NCI-H146 treated with DMSO at 0.1 percent for 48 hours (cell line): ENCODE results near the gene TCEA3.

Experiments used
- DNase-seq: peaks from one replicate; lab custom pipeline; 2025; ENCODE audit not compliant: unreplicated experiment; lab: John Stamatoyannopoulos, UW

Gene TCEA3

DNA sequence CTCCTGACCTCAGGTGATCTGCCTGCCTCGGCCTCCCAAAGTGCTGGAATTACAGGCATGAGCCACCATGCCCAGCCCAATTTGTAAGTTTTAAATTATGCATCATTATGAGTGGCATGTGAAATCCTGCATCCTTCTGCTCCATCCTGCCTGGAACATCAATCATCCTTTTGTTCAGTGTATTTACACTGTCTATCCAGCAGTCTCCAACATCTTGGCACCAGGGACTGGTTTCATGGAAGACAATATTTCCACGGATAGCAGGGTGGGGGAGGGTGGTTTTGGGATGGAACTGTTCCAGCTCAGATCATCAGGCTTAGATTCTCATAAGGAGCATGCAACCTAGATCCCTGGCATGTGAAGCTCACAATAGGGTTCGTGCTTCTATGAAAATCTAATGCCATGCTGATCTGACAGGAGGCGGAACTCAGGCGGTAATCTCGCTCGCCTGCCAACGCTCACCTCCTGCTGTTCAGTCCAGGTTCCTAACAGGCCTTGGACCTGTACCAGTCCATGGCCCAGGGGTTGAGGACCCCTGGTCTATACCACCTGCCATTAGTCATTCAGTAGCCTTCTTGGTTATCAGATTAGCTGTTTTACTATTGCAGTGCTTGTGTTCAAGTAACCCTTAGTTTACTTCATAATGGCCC lies 22.2 kb upstream of the TCEA3 start:
- no peak for DNase-seq

DNA sequence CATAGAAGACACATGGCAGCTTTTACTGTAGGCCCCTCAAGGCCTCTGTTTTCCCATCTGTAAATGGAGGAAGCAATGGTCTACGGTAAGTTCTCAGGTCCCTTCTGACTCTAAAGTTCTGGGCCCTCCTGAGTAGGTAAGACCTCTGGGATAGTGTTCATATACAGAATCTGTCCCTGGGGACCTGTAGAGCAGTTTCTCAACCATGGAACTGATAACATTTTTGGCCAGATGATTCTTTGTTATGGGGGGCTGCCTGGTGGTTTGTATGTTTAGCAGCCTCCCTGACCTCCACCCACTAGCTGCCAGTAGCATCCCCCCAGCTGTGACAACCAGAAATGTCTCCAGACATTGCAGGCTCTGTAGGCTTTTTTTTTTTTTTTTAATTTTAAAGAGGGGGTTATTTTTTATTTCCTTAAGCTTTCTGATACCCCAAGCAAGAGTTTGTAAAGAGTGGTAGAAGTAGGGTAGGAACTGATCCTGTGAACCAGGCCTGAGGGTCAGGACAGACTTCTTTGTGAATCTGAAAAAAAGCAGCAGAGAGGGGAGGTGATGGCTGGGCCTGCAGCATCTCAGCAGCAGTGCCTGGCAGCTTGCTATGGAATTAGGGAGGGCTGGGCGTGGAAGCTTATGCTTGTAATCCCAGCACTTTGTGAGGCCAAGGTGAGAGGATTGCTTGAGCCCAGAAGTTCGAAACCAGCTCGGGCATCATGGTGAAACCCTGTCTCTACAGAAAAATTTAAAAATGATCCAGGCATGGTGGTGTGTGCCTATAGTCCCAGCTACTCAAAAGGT lies 20.2 kb upstream of the TCEA3 start:
- DNase-seq = no peak

DNA sequence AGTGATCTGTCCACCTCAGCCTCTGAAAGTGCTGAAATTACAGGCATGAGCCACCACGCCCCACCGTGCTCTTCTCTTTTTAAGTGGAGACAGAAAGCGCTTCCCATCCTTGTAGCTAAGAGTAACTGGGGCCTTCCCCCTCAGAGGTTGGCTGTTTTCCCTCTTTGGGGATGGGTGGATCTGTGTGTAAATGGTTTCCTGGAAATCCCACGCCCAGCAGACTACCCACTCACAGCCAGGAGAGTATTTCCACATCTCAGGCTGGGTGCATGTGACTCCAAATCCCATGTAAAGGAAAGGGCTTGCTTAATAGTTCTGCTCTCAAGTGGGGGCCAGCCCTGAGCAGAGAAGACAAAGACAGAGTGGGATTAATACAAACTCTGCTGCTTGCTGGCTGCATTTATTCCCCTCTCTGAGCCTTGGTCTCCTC lies 19.6 kb upstream of the TCEA3 start:
- no peak for DNase-seq

DNA sequence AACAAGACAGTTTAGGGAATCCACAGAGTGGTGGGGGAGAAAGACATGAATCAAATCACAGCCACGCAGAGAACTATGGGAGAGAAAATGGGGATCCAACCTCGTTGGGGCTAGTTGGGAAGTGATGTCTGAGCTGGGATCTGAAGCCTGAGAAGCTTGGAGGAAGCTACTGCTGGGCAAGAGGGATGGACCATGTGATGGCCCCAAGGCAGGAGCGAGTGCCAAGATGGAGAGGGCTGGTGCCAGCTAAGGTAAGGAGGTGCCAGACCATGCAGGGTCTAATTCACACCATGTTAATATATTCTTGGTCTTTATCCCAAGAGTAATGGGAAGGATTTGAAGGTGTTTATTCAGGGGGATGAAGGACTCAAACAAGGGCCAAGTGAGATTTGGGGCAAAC lies 18.2 kb upstream of the TCEA3 start:
- no peak for DNase-seq

DNA sequence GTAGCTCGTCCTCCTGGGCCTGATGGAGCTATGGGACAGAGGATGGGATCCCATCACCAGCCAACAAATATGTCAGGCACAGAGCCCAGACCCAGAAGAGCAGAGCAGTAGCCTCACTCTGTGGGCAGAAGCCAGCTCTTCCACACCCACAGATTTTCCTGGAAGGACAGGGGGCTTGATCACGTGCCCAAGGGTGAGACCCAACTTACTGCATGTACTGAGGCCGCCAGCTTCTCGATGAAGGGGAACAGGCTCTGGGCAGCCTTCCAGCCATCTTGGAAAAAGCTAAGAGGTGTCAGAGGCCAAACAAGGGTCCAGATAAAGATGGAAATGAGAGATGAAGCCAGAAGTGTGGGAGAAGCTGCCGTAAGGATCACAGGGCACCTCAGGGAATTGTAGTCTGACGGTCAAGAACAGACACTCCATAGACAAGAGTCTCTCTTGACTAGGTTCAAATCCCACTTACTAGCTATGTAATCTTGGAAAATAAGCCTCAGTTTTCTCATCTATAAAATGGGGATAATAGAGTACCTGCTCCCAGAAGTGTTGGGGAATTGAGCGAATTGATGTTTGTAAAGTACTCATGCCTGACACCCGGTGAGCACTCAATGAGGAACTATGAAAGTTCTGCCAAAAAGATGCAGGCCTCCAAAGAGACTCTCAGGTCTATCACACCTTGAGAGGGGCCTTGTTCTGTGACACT lies 17.0 kb upstream of the TCEA3 start:
- DNase-seq = no peak

DNA sequence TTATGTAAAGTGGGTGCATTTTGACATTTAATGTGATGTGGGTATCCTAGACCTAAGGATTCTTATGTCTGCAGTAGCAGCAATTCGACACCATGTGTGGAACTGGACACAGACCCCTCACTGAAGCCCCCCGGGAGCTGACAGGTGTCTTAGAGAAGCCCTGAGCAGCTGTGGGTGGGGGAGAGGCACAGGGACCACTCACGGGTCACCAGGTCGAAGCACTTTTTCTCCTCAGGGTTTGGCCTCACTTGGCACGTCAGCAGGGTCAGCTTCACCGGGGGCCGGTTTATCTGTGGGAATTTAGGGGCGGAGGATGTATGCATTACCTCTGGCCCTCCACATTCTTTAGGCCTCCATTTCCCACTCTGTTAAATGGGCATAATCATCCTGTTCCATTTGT lies 14.0 kb upstream of the TCEA3 start:
- no peak for DNase-seq

DNA sequence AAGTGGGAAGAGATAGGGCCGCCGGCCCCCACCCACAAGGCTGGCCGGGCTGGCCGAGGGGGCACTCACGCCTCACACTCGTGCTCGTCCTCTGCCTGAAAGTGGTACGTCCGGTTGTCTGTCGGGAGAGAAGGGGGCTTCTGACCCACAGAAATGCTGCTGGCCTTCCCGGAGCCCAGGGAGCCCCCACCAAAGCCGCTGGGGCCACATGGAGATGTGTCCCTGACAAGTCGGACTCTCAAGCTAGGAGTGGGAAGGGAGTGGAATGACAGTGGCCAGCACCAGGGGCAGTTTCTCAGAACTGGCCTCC lies 12.8 kb upstream of the TCEA3 start:
- no peak for DNase-seq

DNA sequence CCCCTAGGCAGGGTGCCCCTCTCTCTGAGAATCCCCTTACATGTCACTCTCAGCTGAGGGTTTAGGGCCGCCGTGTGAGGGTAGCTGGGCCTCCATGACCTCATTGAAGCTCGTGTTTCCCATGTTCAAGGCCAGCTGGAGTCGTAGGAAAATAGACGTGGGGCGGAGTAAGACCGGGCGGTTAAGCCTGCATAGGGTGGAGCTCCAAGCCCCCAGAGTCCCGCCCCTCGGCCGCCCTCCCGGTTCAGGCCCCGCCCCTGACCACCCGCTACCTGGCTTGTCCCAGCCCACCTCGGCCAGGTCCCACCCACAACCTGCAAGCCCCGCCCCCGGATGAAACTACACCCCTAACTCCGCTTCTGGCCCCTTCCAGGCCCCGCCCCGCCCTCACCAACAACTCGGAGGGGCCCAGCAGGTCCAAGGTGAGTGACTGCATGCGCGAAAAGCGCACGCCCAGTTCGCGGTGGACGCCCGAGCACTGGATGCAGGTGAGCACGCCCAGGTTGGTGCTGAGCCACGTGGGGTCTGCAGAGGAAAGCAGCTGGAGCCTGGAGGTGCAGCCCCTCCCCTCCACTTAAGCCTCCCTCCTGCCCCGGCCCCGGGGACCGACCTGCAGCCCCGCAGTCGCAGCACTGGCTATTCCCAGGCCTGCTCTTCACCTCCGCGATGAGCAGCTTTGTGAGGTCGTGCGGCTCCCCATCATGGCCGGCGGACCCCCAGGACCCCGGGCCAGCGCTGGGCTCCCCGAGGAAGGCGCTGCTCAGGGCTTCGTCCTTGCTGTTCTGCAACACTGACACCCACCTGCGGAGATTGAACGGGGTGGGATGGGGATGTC lies 12.2 kb upstream of the TCEA3 start:
- no peak for DNase-seq

DNA sequence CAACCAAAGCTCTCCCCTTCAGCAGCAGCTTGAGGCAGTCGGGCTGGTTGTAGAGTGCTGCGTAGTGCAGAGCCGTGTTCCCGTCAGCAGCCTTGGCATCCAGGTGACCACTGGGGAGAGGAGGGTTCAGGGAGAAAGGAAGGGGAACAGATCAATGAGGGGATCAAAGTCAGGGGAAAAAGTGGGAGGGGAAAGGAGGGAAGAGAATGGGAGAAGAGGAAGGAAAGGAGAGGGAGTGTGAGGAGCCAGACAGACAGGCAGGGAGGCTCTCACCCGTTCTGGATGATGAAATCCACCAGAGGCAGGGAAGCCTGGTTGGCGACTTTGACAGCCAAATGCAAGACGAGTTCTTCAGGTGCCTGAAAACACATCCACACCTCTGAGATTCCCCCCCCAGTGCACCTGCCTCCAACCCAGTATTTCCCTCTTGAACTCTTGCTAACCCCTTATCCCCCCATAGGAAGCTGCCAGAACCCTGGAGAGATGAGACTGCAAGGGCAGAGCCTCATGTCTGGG lies 9.8 kb upstream of the TCEA3 start:
- DNase-seq = no peak

DNA sequence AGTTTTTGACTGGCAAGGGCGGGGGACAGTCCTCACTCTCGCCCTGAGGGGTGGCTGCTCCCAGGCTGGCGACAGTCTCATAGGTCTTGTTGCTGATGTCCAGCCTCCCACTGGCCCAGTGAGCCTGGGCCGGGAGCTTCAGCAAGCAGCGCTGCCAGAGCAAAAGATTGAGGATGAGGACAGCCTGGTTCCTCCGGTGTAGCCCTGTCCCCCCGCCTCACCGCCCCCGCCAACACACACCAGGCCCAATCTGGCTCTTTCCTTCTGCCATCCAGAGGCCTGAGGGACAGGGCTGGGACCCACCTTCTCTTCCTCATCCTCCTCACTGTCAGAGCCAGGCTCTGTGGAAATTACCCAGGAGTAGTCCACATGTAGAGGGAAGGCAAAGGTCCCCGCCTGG lies 8.6 kb upstream of the TCEA3 start:
- no peak for DNase-seq

DNA sequence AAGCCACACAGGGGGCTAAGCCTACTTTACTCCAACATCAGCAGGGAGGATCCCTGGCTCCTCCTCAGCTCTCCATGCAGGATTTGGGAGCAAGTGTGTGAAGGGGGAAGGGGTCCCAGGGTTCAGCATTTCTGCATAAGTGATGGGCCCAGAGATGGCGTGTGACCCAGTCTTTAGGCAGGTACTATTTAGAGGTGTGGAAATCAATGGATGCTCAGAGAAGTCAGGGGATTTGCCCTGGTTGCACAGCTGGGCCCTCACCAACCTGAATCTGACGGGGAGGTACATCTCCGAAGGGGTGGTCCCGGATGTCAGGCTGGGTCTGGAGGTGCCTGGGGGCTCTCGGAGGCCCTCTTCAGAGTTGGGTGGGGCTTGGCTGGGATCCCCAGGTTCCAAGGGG lies 6.9 kb upstream of the TCEA3 start:
- DNase-seq = no peak

DNA sequence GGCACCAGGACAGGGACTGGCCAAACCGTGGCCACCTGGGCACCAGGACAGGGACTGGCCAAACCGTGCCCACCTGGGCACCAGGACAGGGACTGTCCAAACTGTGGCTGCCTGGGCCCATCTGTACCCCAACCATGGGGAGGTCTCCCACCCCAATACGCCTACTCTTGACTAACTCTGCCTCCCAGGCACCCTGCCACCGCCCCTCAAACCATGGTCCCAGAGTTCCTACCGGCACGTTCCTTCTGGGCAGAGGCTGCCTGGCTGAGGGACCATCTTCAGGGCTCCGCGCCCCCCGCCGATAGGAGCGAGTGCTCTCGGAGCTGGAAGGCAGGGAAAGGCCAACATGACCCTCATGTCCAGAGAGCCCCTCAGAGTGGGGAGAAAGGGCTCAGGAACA lies 6.3 kb upstream of the TCEA3 start:
- no peak for DNase-seq

DNA sequence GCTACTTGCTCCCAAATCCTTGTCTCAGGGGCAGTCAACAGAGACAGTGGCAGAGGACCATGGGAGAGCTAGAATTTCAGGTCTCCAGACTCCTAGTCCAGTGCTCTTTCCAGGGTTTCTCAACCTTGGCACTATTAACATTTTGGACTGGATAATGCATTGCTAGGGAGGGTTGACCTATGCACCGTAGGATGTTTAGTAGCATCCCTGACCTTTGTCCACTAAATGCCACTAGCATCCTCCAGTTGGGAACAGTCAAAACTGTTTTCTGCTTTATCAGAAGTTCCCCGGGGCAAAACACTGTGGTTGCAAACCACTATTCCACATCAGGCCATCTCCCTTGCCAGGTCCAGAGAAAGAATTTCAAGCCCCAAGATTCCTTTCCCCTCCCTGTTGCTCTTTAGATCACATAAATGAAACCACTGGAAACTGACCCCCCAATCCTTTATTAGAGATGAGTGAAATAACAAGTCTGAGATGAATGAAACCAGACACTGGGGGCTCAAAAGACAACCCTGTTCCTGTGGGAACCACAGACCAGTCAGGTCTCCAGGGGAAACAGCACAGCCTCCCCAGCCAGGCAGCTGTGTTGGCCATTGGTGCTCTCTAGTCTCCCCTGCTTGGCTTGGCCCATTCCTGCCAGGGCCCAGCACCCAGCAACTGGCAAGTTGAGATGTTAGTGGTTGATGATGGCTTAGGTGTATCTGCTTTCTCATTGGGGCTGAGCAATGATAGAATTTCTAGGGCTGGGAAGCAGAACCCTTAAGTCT lies 3.8 kb upstream of the TCEA3 start:
- no peak for DNase-seq

DNA sequence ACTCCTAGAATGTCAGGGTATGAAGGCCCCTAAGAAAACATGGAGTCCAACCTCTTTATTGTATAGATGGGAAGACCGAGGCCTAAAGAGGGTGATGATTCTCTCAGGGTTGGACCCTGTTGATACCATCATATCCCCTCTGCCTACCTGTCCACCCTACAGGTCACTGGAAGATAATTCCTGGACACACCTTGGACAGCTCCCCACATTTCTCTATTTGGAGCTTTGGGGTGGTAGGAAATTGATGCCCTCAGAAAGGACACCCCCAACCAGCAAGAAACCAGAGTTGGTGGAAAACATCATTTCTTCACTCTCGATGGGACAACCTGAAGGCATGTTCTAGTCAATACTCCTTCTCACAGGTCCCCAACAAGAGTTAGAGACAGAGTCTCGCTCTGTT lies 3.0 kb upstream of the TCEA3 start:
- no peak for DNase-seq

DNA sequence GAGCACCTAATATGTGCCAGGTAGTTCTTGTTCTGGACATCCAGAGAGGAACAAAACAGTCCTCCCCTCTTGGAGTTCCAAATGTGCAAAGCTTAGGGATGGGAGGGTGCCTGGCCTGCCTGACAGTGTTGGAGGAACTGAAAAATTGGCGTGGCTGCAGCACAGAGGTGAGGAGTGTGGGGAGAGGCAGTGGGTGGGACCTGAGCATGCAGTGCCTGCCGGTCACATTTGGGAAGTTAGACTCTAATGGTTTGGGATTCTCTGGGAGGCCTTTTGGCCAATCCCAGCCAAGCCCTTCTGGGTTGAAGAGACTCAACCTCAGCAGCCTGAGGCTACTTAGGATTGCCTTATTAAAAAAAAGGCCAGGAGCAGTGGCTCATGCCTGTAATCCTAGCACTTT lies 2.3 kb upstream of the TCEA3 start:
- no peak for DNase-seq

DNA sequence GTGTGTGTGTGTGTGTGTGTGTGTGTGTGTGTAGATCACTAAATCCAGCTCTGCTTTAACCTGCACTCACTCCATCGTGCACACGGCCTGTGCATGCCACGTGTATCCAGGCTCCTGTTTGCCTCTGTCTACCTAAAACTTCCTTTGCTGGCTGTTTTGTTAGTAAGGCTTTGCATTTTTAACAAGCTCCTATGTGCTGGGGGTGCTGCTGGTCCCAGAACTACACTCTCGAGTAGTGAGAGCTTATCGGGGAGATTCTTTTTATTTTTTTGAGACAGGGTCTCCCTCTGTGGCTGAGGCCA lies 596 bp upstream of the TCEA3 start:
- no peak for DNase-seq

DNA sequence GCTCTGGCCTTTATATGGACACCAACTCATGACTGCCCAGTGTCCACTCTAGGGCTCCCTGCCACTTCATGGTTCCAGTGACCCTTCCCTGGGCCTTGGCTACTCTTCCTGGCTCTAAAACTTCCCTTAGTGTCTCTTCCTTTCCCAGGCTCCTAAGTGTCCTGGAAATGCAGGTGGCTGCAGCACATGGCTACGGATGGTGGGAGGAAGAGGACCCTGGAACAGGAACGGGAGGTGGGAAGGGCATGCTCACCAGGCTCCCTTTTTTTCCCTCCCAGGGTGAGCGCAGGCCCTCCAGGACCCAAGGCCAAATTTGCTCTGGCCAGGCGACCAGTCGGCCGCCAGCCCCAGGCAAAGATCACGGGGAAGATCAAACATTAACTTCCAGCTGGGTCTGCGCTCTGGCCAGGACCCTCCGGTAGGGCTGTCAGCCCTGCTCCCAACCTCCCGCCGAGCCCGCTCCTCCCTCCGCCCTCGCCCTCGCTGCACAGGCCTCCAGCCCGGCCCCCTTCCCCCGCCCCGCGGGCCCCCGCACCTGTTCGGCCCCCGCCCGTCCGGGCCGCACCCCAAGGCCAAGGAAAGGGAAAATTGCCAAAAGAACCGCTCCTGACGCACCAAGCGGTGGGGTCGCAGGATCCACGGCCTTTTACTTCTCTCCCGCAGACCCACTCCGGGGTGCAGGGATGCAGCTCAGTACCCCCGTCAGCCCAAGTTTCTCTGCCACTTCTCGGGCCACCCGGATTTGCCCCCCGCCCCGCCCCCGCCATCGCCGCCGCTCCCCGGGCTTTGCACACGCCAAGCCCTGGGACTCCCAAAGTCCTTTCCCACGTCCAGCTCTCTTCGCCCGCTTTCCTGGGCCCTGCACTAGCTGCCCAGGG lies 894 bp downstream of the TCEA3 start:
- no peak for DNase-seq

DNA sequence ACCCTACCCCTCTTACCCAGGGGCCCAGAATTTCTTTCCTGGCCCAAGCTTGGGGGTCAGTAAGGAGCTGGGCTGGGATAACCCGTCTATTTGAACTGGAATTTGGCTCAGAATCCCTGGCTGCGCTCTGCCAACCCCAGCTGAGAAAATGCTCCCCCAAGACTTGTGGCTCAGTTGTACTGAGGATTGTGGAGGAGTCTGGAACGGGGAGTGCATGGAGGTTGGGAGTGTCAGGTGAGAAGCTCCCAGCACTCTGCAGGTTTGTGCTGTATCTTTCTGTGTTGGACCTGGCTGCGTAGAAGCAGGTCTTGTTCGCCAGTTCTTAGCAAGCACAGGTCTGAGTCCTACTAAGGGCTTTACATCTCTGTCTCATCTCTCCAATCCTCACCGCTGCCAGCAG lies 1.6 kb downstream of the TCEA3 start:
- DNase-seq = no peak

DNA sequence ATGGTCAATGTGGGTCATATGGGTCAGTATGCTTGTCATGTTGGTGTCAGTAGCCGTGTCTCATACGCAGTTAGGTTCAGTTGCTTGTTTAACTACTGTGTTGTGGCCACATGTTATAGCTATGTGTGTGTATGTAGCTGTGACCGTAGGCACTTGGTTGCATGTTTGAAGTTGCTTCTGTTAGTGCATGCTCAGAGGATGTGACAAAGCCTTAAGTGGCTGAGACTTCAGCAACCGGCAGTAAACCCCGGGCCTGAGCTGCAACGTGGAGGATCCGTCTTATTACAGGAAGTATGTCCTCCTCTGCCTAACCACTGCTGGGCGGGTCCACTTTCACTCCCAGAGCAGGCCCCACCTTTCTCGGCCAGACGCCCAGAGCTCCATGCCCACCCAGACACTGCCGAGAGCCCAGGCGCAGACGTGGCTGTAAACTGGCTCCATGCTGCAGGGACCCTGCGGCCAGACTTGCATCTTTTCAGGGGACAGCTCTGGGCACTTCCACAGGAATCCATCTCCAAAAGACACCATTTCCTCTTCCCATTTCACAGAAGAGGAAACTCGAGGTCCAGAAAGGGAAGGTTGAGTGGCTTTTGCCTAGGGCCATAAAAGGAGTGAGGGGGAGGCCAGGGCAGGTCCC lies 2.2 kb downstream of the TCEA3 start:
- DNase-seq = no peak
